HEK293 (cell line): Measurements from ENCODE around the gene QRICH1.

Experiments
- EGR2 ChIP-seq: fragments of 450-650 bp; formaldehyde crosslinking; IDR thresholded peaks from 2 replicates; pipeline ENCODE4 v1.5.1; 2016; ENCODE audit warnings: low read depth, missing biosample characterization, missing genetic modification characterization
- GLI4 ChIP-seq: fragments of 450-650 bp; formaldehyde crosslinking; IDR thresholded peaks from 2 replicates; pipeline ENCODE4 v1.5.1; 2016; ENCODE audit warnings: missing biosample characterization, missing genetic modification characterization
- GLIS1 ChIP-seq: fragments of 450-650 bp; formaldehyde crosslinking; IDR thresholded peaks from 2 replicates; pipeline ENCODE4 v1.5.1; 2016; ENCODE audit warnings: missing biosample characterization, missing genetic modification characterization
- GLIS2 ChIP-seq: fragments of 450-650 bp; formaldehyde crosslinking; IDR thresholded peaks from 2 replicates; pipeline ENCODE4 v1.5.1; 2016; ENCODE audit warnings: missing biosample characterization, missing genetic modification characterization
- KLF16 ChIP-seq: fragments of 450-650 bp; formaldehyde crosslinking; IDR thresholded peaks from 2 replicates; pipeline ENCODE4 v1.5.1; 2017; ENCODE audit warnings: missing biosample characterization, missing genetic modification characterization
- KLF17 ChIP-seq: fragments of 450-650 bp; formaldehyde crosslinking; IDR thresholded peaks from 2 replicates; pipeline ENCODE4 v1.5.1; 2016; ENCODE audit warnings: missing biosample characterization, missing genetic modification characterization
- KLF8 ChIP-seq: fragments of 450-650 bp; formaldehyde crosslinking; IDR thresholded peaks from 2 replicates; pipeline ENCODE4 v1.5.1; 2016; ENCODE audit warnings: missing biosample characterization, missing genetic modification characterization
- MZF1 ChIP-seq: fragments of 450-650 bp; formaldehyde crosslinking; IDR thresholded peaks from 2 replicates; pipeline ENCODE4 v1.5.1; 2017; ENCODE audit warnings: missing biosample characterization, missing genetic modification characterization, borderline replicate concordance
- REPIN1 ChIP-seq: fragments of 450-650 bp; formaldehyde crosslinking; IDR thresholded peaks from 2 replicates; pipeline ENCODE4 v1.5.1; 2017; ENCODE audit warnings: missing biosample characterization, missing genetic modification characterization, low read depth
- SP3 ChIP-seq: fragments of 450-650 bp; formaldehyde crosslinking; IDR thresholded peaks from 2 replicates; pipeline ENCODE4 v1.5.1; 2016; ENCODE audit warnings: missing biosample characterization, missing genetic modification characterization
- SP7 ChIP-seq: fragments of 450-650 bp; formaldehyde crosslinking; IDR thresholded peaks from 2 replicates; pipeline ENCODE4 v1.5.1; 2016; ENCODE audit warnings: missing biosample characterization, missing genetic modification characterization
- YY1 ChIP-seq: fragments of 450-650 bp; formaldehyde crosslinking; IDR thresholded peaks from 2 replicates; pipeline ENCODE4 v1.5.1; 2018; ENCODE audit warnings: missing biosample characterization, missing genetic modification characterization
- ZBTB10 ChIP-seq: fragments of 450-650 bp; formaldehyde crosslinking; IDR thresholded peaks from 2 replicates; pipeline ENCODE4 v1.5.1; 2016; ENCODE audit warnings: missing biosample characterization, missing genetic modification characterization
- ZBTB17 ChIP-seq: fragments of 450-650 bp; formaldehyde crosslinking; IDR thresholded peaks from 2 replicates; pipeline ENCODE4 v1.5.1; 2016; ENCODE audit warnings: missing biosample characterization, missing genetic modification characterization
- ZBTB20 ChIP-seq: fragments of 450-650 bp; formaldehyde crosslinking; IDR thresholded peaks from 2 replicates; pipeline ENCODE4 v1.5.1; 2016; ENCODE audit warnings: missing biosample characterization, missing genetic modification characterization
- ZBTB21 ChIP-seq: fragments of 450-650 bp; formaldehyde crosslinking; IDR thresholded peaks from 2 replicates; pipeline ENCODE4 v1.5.1; 2017; ENCODE audit warnings: missing biosample characterization, missing genetic modification characterization
- ZBTB7A ChIP-seq: fragments of 450-650 bp; formaldehyde crosslinking; IDR thresholded peaks from 2 replicates; pipeline ENCODE4 v1.5.1; 2016; ENCODE audit warnings: low read depth, missing biosample characterization, missing genetic modification characterization
- ZFP41 ChIP-seq: fragments of 450-650 bp; formaldehyde crosslinking; IDR thresholded peaks from 2 replicates; pipeline ENCODE4 v1.5.1; 2016; ENCODE audit warnings: missing biosample characterization, missing genetic modification characterization, borderline replicate concordance
- ZIC2 ChIP-seq: fragments of 450-650 bp; formaldehyde crosslinking; IDR thresholded peaks from 2 replicates; pipeline ENCODE4 v1.5.1; 2016; ENCODE audit warnings: missing biosample characterization, missing genetic modification characterization
- ZNF155 ChIP-seq: fragments of 450-650 bp; formaldehyde crosslinking; IDR thresholded peaks from 2 replicates; pipeline ENCODE4 v1.5.1; 2016; ENCODE audit warnings: missing biosample characterization, missing genetic modification characterization
- ZNF211 ChIP-seq: fragments of 450-650 bp; formaldehyde crosslinking; IDR thresholded peaks from 2 replicates; pipeline ENCODE4 v1.5.1; 2016; ENCODE audit warnings: low read depth, missing biosample characterization, missing genetic modification characterization
- ZNF24 ChIP-seq: fragments of 450-650 bp; formaldehyde crosslinking; IDR thresholded peaks from 2 replicates; pipeline ENCODE4 v1.5.1; 2016; ENCODE audit warnings: missing biosample characterization, missing genetic modification characterization
- ZNF266 ChIP-seq: fragments of 450-650 bp; formaldehyde crosslinking; IDR thresholded peaks from 2 replicates; pipeline ENCODE4 v1.5.1; 2016; ENCODE audit warnings: missing biosample characterization, missing genetic modification characterization, low read depth
- ZNF366 ChIP-seq: fragments of 450-650 bp; formaldehyde crosslinking; conservative IDR thresholded peaks from 2 replicates; pipeline ENCODE4 v1.5.1; 2016; ENCODE audit warnings: missing biosample characterization, missing genetic modification characterization
- ZNF416 ChIP-seq: fragments of 450-650 bp; formaldehyde crosslinking; IDR thresholded peaks from 2 replicates; pipeline ENCODE4 v1.5.1; 2016; ENCODE audit warnings: missing biosample characterization, missing genetic modification characterization
- ZNF548 ChIP-seq: fragments of 450-650 bp; formaldehyde crosslinking; IDR thresholded peaks from 2 replicates; pipeline ENCODE4 v1.5.1; 2016; ENCODE audit warnings: missing biosample characterization, missing genetic modification characterization
- ZNF561 ChIP-seq: fragments of 450-650 bp; IDR thresholded peaks from 2 replicates; pipeline ENCODE4 v1.5.1; 2018; ENCODE audit warnings: missing biosample characterization, missing genetic modification characterization, borderline replicate concordance
- ZNF645 ChIP-seq: fragments of 450-650 bp; formaldehyde crosslinking; IDR thresholded peaks from 2 replicates; pipeline ENCODE4; 2016; ENCODE audit warnings: missing biosample characterization, missing genetic modification characterization
- ZNF660 ChIP-seq: fragments of 450-650 bp; IDR thresholded peaks from 2 replicates; pipeline ENCODE4 v1.5.1; 2018; ENCODE audit warnings: missing biosample characterization, mild to moderate bottlenecking, missing genetic modification characterization
- ZNF707 ChIP-seq: fragments of 450-650 bp; formaldehyde crosslinking; IDR thresholded peaks from 2 replicates; pipeline ENCODE4 v1.5.1; 2016; ENCODE audit warnings: missing biosample characterization, missing genetic modification characterization
- ZNF76 ChIP-seq: fragments of 450-650 bp; formaldehyde crosslinking; IDR thresholded peaks from 2 replicates; pipeline ENCODE4; 2016; ENCODE audit warnings: low read depth, missing biosample characterization, missing genetic modification characterization, borderline replicate concordance
- ZNF785 ChIP-seq: fragments of 450-650 bp; formaldehyde crosslinking; IDR thresholded peaks from 2 replicates; pipeline ENCODE4 v1.5.1; 2016; ENCODE audit warnings: missing biosample characterization, missing genetic modification characterization
- ZNF792 ChIP-seq: fragments of 450-650 bp; formaldehyde crosslinking; IDR thresholded peaks from 2 replicates; pipeline ENCODE4 v1.5.1; 2016; ENCODE audit warnings: missing biosample characterization, missing genetic modification characterization
- ZNF830 ChIP-seq: fragments of 450-650 bp; IDR thresholded peaks from 2 replicates; pipeline ENCODE4 v1.5.0; 2018; ENCODE audit warnings: missing biosample characterization, missing genetic modification characterization, low read depth, mild to moderate bottlenecking, moderate library complexity
- TF ChIP-seq, protein P1 (sequence below): fragments of 450-650 bp; formaldehyde crosslinking; IDR thresholded peaks from 2 replicates; pipeline ENCODE4 v1.5.1; 2017; ENCODE audit warnings: missing biosample characterization, mild to moderate bottlenecking, missing genetic modification characterization, moderate library complexity

QRICH1 gene

DNA sequence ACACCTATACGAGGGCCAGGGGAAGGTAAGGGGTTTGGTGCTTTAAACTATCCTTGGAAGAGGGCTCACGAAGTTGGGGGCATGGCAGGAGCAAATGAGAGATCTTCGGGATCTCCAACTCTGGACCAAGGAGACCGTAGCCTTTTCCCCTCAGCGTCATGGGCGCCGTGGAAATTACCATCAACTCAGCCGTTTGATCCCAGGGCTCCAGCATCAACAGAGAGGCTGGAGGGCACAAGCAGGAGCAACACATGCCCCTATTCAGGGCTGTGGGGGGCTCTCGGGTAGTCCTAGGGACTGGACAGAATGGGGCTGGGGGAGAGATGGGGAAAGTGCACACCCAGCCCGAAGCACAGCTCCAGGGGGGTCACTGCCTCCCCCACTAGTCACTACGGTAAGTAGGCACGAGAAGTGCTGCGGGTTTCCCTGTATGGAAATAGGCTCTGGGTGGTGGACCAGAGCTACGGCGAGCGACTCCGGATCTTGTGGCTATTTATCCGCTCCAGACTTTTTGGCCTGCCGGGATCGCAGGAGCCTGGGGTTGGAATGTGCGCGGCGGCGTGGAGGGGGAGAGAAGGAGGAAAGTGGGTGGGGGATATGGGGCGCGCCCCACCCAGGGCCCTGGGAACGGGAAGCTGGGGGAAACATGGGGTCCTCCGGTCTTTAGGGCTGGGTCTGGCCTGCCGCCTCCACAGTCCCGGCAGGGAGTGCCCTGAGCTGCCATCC is 39.5 kb upstream of the QRICH1 start (continued):
- TF ChIP-seq, protein P1, sequence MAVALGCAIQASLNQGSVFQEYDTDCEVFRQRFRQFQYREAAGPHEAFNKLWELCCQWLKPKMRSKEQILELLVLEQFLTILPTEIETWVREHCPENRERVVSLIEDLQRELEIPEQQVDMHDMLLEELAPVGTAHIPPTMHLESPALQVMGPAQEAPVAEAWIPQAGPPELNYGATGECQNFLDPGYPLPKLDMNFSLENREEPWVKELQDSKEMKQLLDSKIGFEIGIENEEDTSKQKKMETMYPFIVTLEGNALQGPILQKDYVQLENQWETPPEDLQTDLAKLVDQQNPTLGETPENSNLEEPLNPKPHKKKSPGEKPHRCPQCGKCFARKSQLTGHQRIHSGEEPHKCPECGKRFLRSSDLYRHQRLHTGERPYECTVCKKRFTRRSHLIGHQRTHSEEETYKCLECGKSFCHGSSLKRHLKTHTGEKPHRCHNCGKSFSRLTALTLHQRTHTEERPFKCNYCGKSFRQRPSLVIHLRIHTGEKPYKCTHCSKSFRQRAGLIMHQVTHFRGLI (tag by site-specific recombination), result no peak
- TF ChIP-seq KLF8 (tag by site-specific recombination) (peak; percentile 85), ZNF155 (no peak), ZNF707 (tag by site-specific recombination) (no peak), ZNF548 (tag by site-specific recombination) (no peak), ZFP41 (tag by site-specific recombination) (no peak), SP3 (tag by site-specific recombination) (peak; percentile 52; the same call in 1 of the 2 replicates), ZNF366 (tag by site-specific recombination) (peak; percentile 64), ZNF792 (tag by site-specific recombination) (no peak), MZF1 (tag by site-specific recombination) (no peak), SP7 (tag by site-specific recombination) (peak; percentile 22; the same call in 1 of the 2 replicates), ZNF24 (tag by site-specific recombination) (no peak), ZBTB10 (tag by site-specific recombination) (peak; percentile 64; the same call in 1 of the 2 replicates), REPIN1 (tag by site-specific recombination) (no peak), KLF16 (tag by site-specific recombination) (peak; percentile 75; the same call in 1 of the 2 replicates), ZNF211 (tag by site-specific recombination) (no peak), ZNF785 (tag by site-specific recombination) (no peak), ZBTB17 (tag by site-specific recombination) (0 out of 2 replicates have a peak, but pooled peaks have one; percentile 26), ZNF76 (tag by site-specific recombination) (peak; percentile 39; the same call in 1 of the 2 replicates), ZNF830 (tag by site-specific recombination) (no peak), ZNF266 (tag by site-specific recombination) (no peak), GLIS1 (tag by site-specific recombination) (peak; percentile 78), ZNF660 (peak; percentile 58; the same call in 1 of the 2 replicates), YY1 (tag by site-specific recombination) (no peak), ZBTB7A (tag by site-specific recombination) (0 out of 2 replicates have a peak, but pooled peaks have one; percentile 29), EGR2 (peak; percentile 77; the same call in 1 of the 2 replicates), ZNF645 (no peak), GLIS2 (peak; percentile 83), ZNF416 (no peak), GLI4 (tag by site-specific recombination) (no peak), ZNF561 (0 out of 2 replicates have a peak, but pooled peaks have one; percentile 16), ZBTB20 (tag by site-specific recombination) (peak; percentile 68; the same call in 1 of the 2 replicates), KLF17 (tag by site-specific recombination) (no peak), ZIC2 (tag by site-specific recombination) (no peak), ZBTB21 (tag by site-specific recombination) (no peak)
